ENCODE data around the gene GJA9. TPM values are rescaled to one million over a fixed set of nuclear protein-coding genes. Genes with fewer than 3 reads are reported as not detected.

The GJA9 gene
- total and polyA plus RNA-seq, 9 donors, result not detected

GRCh38 chr1:38826262-38826661 lies 55.1 kb downstream of the GJA9 start:
- Histone ChIP-seq H3K27ac (no peak overlapping the region), H3K36me3 (no peaks in the 10 kb centered on the region), H3K27me3 (no peaks in the 10 kb centered on the region), H3K4me1 (ENCODE audit: insufficient read depth) (no peaks in the 10 kb centered on the region), H3K9me3 (no peaks in the 10 kb centered on the region), H3K4me3 (no peak overlapping the region)
- TF ChIP-seq POLR2A (IDR thresholded peaks at IDR 0.05), result no peak
- TF ChIP-seq CTCF (IDR thresholded peaks at IDR 0.05), result no peak
- TF ChIP-seq EP300 (IDR thresholded peaks at IDR 0.05), result no peak
- 66 to 70% (median 68%) methylated on average over 3 of the region's 3 CpGs for WGBS, 3 donors
- no peak for DNase-seq
- intact Hi-C loops (cut with DNase I), result no loop called here

Small RNAs within 50 kb of the gene (small RNA-seq; reads per million reads assigned to genes)
- gene GJA9-MYCBP, result not detected
- gene RNU6-605P, result not detected

Other genes with a start within 250 kb of the GJA9 start
- 10 to 100 TPM; 11.4 to 30.2 (median 24.2) TPM for gene RRAGC, start 21.8 kb downstream of the GJA9 start, total RNA-seq
- 10 to 100 TPM; 19.4 to 37.5 TPM for gene RRAGC, start 21.8 kb downstream of the GJA9 start, polyA plus RNA-seq
- 10 to 100 TPM in 6 of 7 donors, 1 to 10 TPM in 1; 8.8 to 15.2 (median 12.2) TPM for gene MYCBP, start 8.2 kb downstream of the GJA9 start, total RNA-seq
- 10 to 100 TPM in 1 of 2 donors, 1 to 10 TPM in 1; 6.2 to 15.3 TPM for gene MYCBP, start 8.2 kb downstream of the GJA9 start, polyA plus RNA-seq
- under 1 TPM in 4 of 7 donors, not detected in 3; 0.10 to 0.35 (median 0.24) TPM for gene RHBDL2, start 60.2 kb upstream of the GJA9 start, total RNA-seq
- under 1 TPM; 0.19 to 0.32 TPM for gene RHBDL2, start 60.2 kb upstream of the GJA9 start, polyA plus RNA-seq
- gene AKIRIN1, start 109.7 kb upstream of the GJA9 start, total RNA-seq, result 10 to 100 TPM; 19.1 to 49.0 (median 42.4) TPM
- gene AKIRIN1, start 109.7 kb upstream of the GJA9 start, polyA plus RNA-seq, result 10 to 100 TPM; 14.9 to 64.6 TPM
- 100 to 1,000 TPM; 126 to 378 (median 195) TPM for gene NDUFS5, start 144.8 kb upstream of the GJA9 start, total RNA-seq
- 100 to 1,000 TPM; 438 to 492 TPM for gene NDUFS5, start 144.8 kb upstream of the GJA9 start, polyA plus RNA-seq